Ectodermal cell (in vitro differentiated cells): Measurements from ENCODE around the gene HHAT.

Source experiments
- H3K27ac ChIP-seq: 2 replicates; pipeline ENCODE4 v1.7.0; 2013; ENCODE audit warnings: mild to moderate bottlenecking, low read depth, low read length; ENCODE audit not compliant: insufficient read depth, poor library complexity, severe bottlenecking
- H3K27me3 ChIP-seq: 2 replicates; pipeline ENCODE4 v1.7.0; 2013; ENCODE audit warnings: mild to moderate bottlenecking, low read length; ENCODE audit not compliant: insufficient read depth, control insufficient read depth, poor library complexity, severe bottlenecking
- H3K36me3 ChIP-seq: one replicate; pipeline ENCODE4 v1.7.0; 2013; ENCODE audit warnings: low read length; ENCODE audit not compliant: control insufficient read depth, insufficient read depth
- H3K4me1 ChIP-seq: one replicate; pipeline ENCODE4 v1.7.0; 2013; ENCODE audit warnings: low read length; ENCODE audit not compliant: control insufficient read depth, insufficient read depth
- H3K4me3 ChIP-seq: 2 replicates; pipeline ENCODE4 v1.7.0; 2013; ENCODE audit warnings: low read depth, low read length, control low read depth; ENCODE audit not compliant: insufficient read depth
- H3K9me3 ChIP-seq: 2 replicates; pipeline ENCODE4 v1.7.0; 2013; ENCODE audit warnings: mild to moderate bottlenecking, low read length, moderate library complexity; ENCODE audit not compliant: control insufficient read depth
- WGBS, 2 experiments: methylation state at CpG; one replicate each; pipeline ENCODE4 v1.1.7; 2013; ENCODE audit warnings: missing lambda C conversion rate in 2 of 2; 5-methylcytosine and 5-hydroxymethylcytosine counted together

The HHAT gene

DNA sequence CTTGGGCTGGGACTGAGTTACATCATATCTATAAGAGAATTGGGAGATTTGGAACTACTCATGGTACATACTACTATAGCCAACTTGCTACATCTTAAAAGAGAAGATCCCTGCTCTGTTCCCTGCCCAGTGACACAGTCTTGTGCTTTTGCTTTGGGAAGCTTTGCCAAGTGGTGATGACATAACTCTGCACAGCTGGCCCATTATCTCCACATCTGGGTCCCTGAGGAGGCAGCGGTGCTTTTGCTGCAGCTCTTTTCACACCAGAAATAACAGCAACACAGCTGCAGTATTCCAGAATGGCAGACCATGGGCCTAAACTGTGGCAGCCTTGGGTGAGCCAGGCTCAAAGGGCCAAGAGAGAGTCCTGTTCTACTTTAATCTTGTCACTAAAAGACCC is 296.0 kb downstream of the HHAT start:
- H3K4me1 ChIP-seq = no peaks in the 10 kb centered on the region
- no peak overlapping the region for H3K27ac ChIP-seq
- WGBS, 2 experiments = 86 to 87% methylated on average over 1 of the region's 1 CpG
- no peaks in the 10 kb centered on the region for H3K9me3 ChIP-seq
- H3K4me3 ChIP-seq = no peak overlapping the region
- no peaks in the 10 kb centered on the region for H3K27me3 ChIP-seq
- H3K36me3 ChIP-seq = no peaks in the 10 kb centered on the region

- Histone ChIP-seq H3K9me3 (no peaks in the 10 kb centered on the region), H3K4me3 (no peak overlapping the region), H3K27me3 (no peaks in the 10 kb centered on the region), H3K27ac (no peak overlapping the region), H3K4me1 (no peaks in the 10 kb centered on the region), H3K36me3 (no peaks in the 10 kb centered on the region)
- 93 to 98% methylated on average over 1 of the region's 1 CpG for WGBS, 2 experiments
Observed at GRCh38 chr1:210625715-210626114, 297.0 kb downstream of the HHAT start.

DNA sequence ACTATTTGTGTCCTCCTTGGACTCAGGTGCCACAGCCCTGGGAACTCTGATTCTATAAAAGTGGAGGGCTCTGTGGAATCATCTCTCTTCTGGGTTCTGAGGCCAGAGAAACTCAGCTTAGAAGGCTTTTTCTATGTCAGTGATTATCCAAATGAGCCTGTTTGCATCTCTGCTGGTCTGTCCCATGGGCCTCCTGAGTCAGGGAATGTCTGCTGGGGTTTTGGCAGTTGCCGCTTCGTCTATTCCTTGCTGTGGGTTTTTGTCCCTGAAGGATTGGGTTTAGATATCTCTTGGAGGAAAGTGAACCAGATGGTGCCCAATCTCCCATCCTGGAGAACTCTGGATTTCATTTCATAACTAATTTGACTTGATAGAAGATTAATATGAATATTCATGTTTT is 297.6 kb downstream of the HHAT start:
- Histone ChIP-seq H3K27me3 (no peaks in the 10 kb centered on the region), H3K4me3 (no peak overlapping the region), H3K27ac (no peak overlapping the region), H3K9me3 (no peaks in the 10 kb centered on the region), H3K36me3 (no peaks in the 10 kb centered on the region), H3K4me1 (peaks cover under 1% of the 10 kb centered on the region)
- 93 to 94% methylated on average over 2 of the region's 2 CpGs for WGBS, 2 experiments

DNA sequence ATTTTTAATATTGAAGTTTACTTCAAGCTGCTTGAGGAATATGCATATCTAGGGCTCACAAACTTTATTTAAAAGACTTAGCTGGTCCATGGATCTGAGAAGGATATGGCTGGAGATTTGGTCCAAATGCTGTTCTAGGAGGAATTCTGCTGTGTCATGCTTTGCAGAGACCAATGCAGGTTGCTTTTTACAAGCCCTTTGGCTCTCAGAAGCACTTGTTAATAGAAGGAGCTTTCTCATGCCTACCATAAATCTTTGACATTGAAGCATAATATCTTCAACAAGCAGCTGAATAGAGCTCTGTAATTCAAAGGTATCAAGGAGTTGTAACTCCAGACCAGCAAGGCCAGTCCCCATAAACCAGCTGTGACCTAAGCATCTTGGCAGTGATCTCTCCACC is 299.1 kb downstream of the HHAT start:
- Histone ChIP-seq H3K4me1 (peaks cover 3% of the 10 kb centered on the region), H3K27me3 (no peaks in the 10 kb centered on the region), H3K36me3 (no peaks in the 10 kb centered on the region), H3K27ac (no peak overlapping the region), H3K9me3 (no peaks in the 10 kb centered on the region), H3K4me3 (no peak overlapping the region)

- H3K27me3 ChIP-seq = no peaks in the 10 kb centered on the region
- no peak overlapping the region for H3K4me3 ChIP-seq
- H3K4me1 ChIP-seq = peaks cover 15% of the 10 kb centered on the region
- no peaks in the 10 kb centered on the region for H3K9me3 ChIP-seq
- H3K36me3 ChIP-seq = no peaks in the 10 kb centered on the region
- 88 to 100% methylated on average over 2 of the region's 2 CpGs for WGBS, 2 experiments
- H3K27ac ChIP-seq = no peak overlapping the region
Observed at GRCh38 chr1:210629276-210629675, 300.6 kb downstream of the HHAT start.

- WGBS, 2 experiments = 88 to 96% methylated on average over 3 of the region's 3 CpGs
- Histone ChIP-seq H3K36me3 (no peaks in the 10 kb centered on the region), H3K27me3 (no peaks in the 10 kb centered on the region), H3K4me3 (no peak overlapping the region), H3K27ac (no peak overlapping the region), H3K9me3 (no peaks in the 10 kb centered on the region), H3K4me1 (peaks cover 16% of the 10 kb centered on the region)
Observed at GRCh38 chr1:210631399-210631798, 302.7 kb downstream of the HHAT start.

DNA sequence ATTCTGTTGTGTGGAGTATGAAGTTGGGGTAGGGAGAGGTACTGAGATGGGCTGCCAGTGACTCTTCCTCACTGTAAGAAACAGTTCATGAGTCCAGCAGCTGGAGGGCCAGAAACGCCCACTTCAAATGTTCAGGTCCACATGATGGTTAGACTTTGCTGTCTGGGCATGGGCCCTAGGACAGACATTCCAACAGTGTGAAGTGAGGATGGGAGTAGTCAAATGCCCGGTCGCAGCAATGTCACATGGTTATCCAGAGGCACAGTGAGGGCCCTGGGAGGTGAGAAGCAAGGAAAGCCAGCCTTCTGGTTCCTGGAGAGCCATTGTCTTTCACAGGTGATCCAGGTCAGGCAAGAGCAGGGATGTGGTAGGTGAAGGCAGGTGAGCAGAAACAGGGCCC is 304.4 kb downstream of the HHAT start:
- H3K4me3 ChIP-seq = no peak overlapping the region
- H3K27ac ChIP-seq = no peak overlapping the region
- H3K9me3 ChIP-seq = no peaks in the 10 kb centered on the region
- WGBS, 2 experiments = 93 to 95% methylated on average over 3 of the region's 3 CpGs
- H3K27me3 ChIP-seq = no peaks in the 10 kb centered on the region
- H3K4me1 ChIP-seq = peaks cover 16% of the 10 kb centered on the region
- no peaks in the 10 kb centered on the region for H3K36me3 ChIP-seq

- H3K27ac ChIP-seq = no peak overlapping the region
- H3K4me1 ChIP-seq = peaks cover 16% of the 10 kb centered on the region
- WGBS, 2 experiments = 86 to 88% methylated on average over 6 of the region's 6 CpGs
- H3K36me3 ChIP-seq = no peaks in the 10 kb centered on the region
- no peaks in the 10 kb centered on the region for H3K9me3 ChIP-seq
- no peak overlapping the region for H3K4me3 ChIP-seq
- H3K27me3 ChIP-seq = no peaks in the 10 kb centered on the region
Observed at GRCh38 chr1:210633636-210634035, 304.9 kb downstream of the HHAT start.

GRCh38 chr1:210635108-210635507 is 306.4 kb downstream of the HHAT start:
- no peaks in the 10 kb centered on the region for H3K36me3 ChIP-seq
- no peaks in the 10 kb centered on the region for H3K9me3 ChIP-seq
- peaks cover 16% of the 10 kb centered on the region for H3K4me1 ChIP-seq
- H3K4me3 ChIP-seq = no peak overlapping the region
- no peak overlapping the region for H3K27ac ChIP-seq
- 94 to 100% methylated on average over 2 of the region's 2 CpGs for WGBS, 2 experiments
- H3K27me3 ChIP-seq = no peaks in the 10 kb centered on the region

DNA sequence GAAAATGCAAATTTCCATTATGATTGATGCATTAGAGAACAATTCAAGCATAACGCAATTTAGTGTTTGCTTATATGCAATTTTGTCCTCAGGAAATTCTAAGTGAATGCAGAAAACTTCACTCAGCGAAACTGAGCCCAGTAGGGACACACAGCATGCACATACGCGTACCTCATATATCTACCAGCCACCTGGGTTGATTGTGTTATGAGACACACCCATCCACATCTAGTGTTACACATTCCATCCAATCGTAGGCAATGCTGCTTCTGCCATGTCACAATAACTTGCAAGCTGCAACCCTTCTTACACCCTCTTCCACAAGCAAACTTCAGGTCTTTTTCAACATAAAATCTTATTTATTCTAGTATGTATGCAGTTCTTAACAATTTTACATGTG is 312.9 kb downstream of the HHAT start:
- WGBS, 2 experiments = 93 to 95% methylated on average over 5 of the region's 5 CpGs
- H3K27me3 ChIP-seq = no peaks in the 10 kb centered on the region
- H3K36me3 ChIP-seq = no peaks in the 10 kb centered on the region

GRCh38 chr1:210645582-210646257 is 317.0 kb downstream of the HHAT start:
- H3K27ac ChIP-seq = peak overlapping the region; percentile 68
- no peak overlapping the region for H3K4me3 ChIP-seq
- no peaks in the 10 kb centered on the region for H3K9me3 ChIP-seq
- peaks cover 9% of the 10 kb centered on the region for H3K4me1 ChIP-seq
- H3K27me3 ChIP-seq = no peaks in the 10 kb centered on the region
- H3K36me3 ChIP-seq = no peaks in the 10 kb centered on the region
- WGBS, 2 experiments = 73 to 81% methylated on average over 7 of the region's 7 CpGs

More for the DNA sequence above, 312.9 kb downstream of the HHAT start:
- H3K9me3 ChIP-seq = no peaks in the 10 kb centered on the region
- no peak overlapping the region for H3K4me3 ChIP-seq
- H3K4me1 ChIP-seq = peaks cover 9% of the 10 kb centered on the region
- no peak overlapping the region for H3K27ac ChIP-seq
